ENCODE results near the gene ST6GALNAC3.

Gene ST6GALNAC3

DNA sequence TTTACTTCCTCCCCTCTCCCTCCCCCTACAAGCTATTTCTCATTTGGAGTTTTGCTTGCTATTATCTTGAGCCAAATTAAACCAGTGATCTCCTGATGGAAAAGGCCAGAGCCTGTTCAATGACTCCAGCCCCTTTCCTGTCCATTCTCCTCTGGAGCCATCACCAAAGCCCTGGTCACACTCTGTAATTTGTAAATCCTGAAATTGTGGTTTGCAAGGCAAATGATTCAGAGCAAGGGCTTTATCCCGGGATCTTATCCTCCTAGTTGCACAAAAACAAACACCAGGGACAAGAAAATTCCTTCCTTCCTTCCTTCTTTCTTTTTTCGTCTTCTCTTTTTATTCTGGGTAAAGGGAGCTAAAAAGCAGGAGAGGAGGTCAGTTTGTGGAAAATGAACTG, 426.6 kb downstream of the ST6GALNAC3 start:
- peak overlapping the region; percentile 29 for H3K27ac ChIP-seq (ENCODE audit: low read length)
- no peak overlapping the region for H3K4me3 ChIP-seq (ENCODE audit: low read length)
- no peak for DNase-seq (ENCODE audit: low read depth, low spot score)
- no peaks in the 10 kb centered on the region for H3K4me1 ChIP-seq (ENCODE audit: control insufficient read depth, insufficient read depth, low read length)
- H3K36me3 ChIP-seq (ENCODE audit: control insufficient read depth, insufficient read depth, low read length), result no peaks in the 10 kb centered on the region
- no peaks in the 10 kb centered on the region for H3K27me3 ChIP-seq (ENCODE audit: control insufficient read depth, insufficient read depth, low read length)
- no peaks in the 10 kb centered on the region for H3K9me3 ChIP-seq (ENCODE audit: control insufficient read depth, insufficient read depth, low read length)
- WGBS (ENCODE audit: insufficient coverage, insufficient read length), result no CpG with 5 or more reads among the region's 2 CpGs

DNA sequence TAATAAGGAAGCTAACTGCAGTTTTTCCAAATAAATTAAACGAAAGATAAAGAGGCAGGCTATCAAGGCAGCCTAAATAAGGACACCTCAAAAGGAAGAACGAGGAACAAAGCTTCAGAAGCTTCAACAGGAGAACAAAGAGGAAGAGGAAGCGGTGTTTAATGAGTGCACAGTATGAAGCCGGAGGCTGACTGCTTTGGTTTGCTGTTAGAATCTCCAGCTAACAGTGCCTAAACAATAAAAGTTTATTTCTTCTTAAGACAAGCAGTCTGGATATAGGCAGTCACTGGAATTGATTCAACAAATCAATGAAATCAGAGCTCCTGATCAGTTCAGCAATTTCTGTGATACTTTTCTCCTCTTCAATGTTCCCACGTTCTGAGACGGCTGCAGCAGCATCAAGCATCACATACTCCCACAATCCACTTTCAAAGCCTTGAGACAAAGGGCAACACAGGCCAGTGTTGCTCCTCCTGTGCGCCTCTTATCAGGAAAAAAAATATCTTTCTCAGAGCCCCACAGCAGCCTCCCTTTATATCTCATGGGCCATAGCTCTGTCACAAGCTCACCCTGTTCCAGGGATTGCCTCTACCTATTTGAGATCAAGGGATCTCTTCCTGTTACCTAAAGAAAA, 427.2 kb downstream of the ST6GALNAC3 start:
- Histone ChIP-seq H3K27ac (ENCODE audit: low read length) (no peak overlapping the region), H3K4me1 (ENCODE audit: control insufficient read depth, insufficient read depth, low read length) (no peaks in the 10 kb centered on the region), H3K4me3 (ENCODE audit: low read length) (no peak overlapping the region), H3K27me3 (ENCODE audit: control insufficient read depth, insufficient read depth, low read length) (no peaks in the 10 kb centered on the region), H3K9me3 (ENCODE audit: control insufficient read depth, insufficient read depth, low read length) (no peaks in the 10 kb centered on the region), H3K36me3 (ENCODE audit: control insufficient read depth, insufficient read depth, low read length) (no peaks in the 10 kb centered on the region)
- WGBS (ENCODE audit: insufficient coverage, insufficient read length), result no CpG with 5 or more reads among the region's 7 CpGs
- DNase-seq (ENCODE audit: low read depth, low spot score), result peak; percentile 47

DNA sequence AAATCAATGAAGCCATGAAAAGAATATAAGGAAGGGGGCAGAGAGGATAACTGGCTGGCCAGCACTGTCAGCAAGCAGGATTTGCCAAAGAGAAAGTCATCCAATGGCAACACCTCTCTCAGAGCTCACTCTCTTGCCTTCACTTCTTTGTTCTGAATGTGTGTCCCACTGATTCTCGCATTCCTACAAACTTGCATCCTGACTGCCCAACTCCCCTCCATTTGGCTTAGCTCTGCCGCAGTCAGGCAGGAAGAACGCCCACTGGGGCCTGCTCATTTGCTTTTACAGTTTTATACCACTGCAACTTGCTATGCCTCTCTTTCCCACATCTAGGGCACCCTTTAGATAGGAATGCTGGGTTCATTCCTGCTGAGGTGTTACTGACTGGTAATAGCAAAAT, 428.6 kb downstream of the ST6GALNAC3 start:
- WGBS (ENCODE audit: insufficient coverage, insufficient read length), result no CpG with 5 or more reads among the region's 3 CpGs
- Histone ChIP-seq H3K36me3 (ENCODE audit: control insufficient read depth, insufficient read depth, low read length) (no peaks in the 10 kb centered on the region), H3K9me3 (ENCODE audit: control insufficient read depth, insufficient read depth, low read length) (no peaks in the 10 kb centered on the region), H3K27me3 (ENCODE audit: control insufficient read depth, insufficient read depth, low read length) (no peaks in the 10 kb centered on the region), H3K4me1 (ENCODE audit: control insufficient read depth, insufficient read depth, low read length) (no peaks in the 10 kb centered on the region), H3K27ac (ENCODE audit: low read length) (no peak overlapping the region), H3K4me3 (ENCODE audit: low read length) (no peak overlapping the region)
- DNase-seq (ENCODE audit: low read depth, low spot score), result peak; percentile 55

DNA sequence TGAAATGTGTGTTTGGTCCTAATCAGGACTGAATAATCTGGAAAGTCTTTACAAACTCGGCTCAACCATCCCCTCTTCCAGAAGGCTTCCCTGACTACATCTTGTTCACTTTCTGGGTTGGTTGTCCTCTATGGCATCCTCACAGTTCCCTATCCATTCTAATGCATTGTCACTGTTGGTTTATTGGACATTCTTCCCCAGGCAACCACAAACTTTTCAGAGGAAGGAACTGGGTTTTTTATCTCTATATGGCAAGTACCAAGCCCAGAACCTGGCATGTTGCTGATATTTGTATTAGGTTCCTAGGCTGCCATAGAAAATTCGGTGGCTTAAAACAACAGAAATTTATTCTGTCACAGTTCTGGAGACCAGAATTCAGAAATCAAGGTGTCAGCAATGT, 429.2 kb downstream of the ST6GALNAC3 start:
- H3K9me3 ChIP-seq (ENCODE audit: control insufficient read depth, insufficient read depth, low read length), result no peaks in the 10 kb centered on the region
- H3K4me1 ChIP-seq (ENCODE audit: control insufficient read depth, insufficient read depth, low read length), result no peaks in the 10 kb centered on the region
- WGBS (ENCODE audit: insufficient coverage, insufficient read length), result no CpG with 5 or more reads among the region's 2 CpGs
- no peaks in the 10 kb centered on the region for H3K27me3 ChIP-seq (ENCODE audit: control insufficient read depth, insufficient read depth, low read length)
- no peak for DNase-seq (ENCODE audit: low read depth, low spot score)
- no peaks in the 10 kb centered on the region for H3K36me3 ChIP-seq (ENCODE audit: control insufficient read depth, insufficient read depth, low read length)
- H3K4me3 ChIP-seq (ENCODE audit: low read length), result no peak overlapping the region
- no peak overlapping the region for H3K27ac ChIP-seq (ENCODE audit: low read length)

DNA sequence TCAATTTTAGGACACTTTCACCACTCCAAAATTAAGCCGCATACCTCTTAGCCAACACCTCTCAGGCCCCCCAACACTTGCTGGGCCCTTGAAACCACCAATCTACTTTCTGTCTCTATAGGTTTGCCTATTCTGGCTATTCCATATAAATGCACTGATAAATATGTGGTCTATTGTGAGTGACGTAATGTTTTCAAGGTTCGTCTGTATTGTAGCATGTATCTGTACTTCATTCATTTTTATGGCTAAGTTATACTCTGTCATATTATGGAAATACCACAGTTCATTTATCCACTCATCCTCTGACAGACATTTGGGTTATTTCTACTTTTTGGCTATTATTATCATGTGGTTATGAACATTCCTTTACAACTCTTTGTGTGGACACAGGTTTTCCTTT, 432.8 kb downstream of the ST6GALNAC3 start:
- no peak for DNase-seq (ENCODE audit: low read depth, low spot score)
- H3K4me3 ChIP-seq (ENCODE audit: low read length), result no peak overlapping the region
- no CpG with 5 or more reads among the region's 3 CpGs for WGBS (ENCODE audit: insufficient coverage, insufficient read length)
- H3K27ac ChIP-seq (ENCODE audit: low read length), result no peak overlapping the region
- H3K27me3 ChIP-seq (ENCODE audit: control insufficient read depth, insufficient read depth, low read length), result no peaks in the 10 kb centered on the region
- H3K36me3 ChIP-seq (ENCODE audit: control insufficient read depth, insufficient read depth, low read length), result no peaks in the 10 kb centered on the region
- H3K9me3 ChIP-seq (ENCODE audit: control insufficient read depth, insufficient read depth, low read length), result no peaks in the 10 kb centered on the region
- H3K4me1 ChIP-seq (ENCODE audit: control insufficient read depth, insufficient read depth, low read length), result peaks cover 2% of the 10 kb centered on the region; the same call in 1 of the 2 replicates

DNA sequence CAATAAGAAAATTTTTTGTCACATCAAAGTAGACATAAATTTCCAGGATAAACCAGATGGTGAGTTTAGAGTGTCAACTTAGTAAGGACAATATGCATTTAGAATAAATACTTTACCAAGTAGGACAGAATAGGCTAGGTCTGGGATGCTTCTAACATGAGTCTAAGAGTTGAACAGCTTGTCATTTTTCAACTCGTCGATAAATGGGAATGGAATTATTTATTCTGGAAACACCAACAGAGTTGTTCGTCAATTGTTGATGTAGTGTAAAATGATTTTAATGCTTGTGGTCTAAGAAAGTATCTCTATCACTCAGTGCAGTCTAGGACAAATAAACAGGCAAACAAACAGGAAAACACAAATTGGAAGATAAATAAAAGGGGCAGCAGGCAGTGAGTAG, 434.3 kb downstream of the ST6GALNAC3 start:
- WGBS (ENCODE audit: insufficient coverage, insufficient read length), result no CpG with 5 or more reads among the region's 3 CpGs
- H3K27ac ChIP-seq (ENCODE audit: low read length), result no peak overlapping the region

DNA sequence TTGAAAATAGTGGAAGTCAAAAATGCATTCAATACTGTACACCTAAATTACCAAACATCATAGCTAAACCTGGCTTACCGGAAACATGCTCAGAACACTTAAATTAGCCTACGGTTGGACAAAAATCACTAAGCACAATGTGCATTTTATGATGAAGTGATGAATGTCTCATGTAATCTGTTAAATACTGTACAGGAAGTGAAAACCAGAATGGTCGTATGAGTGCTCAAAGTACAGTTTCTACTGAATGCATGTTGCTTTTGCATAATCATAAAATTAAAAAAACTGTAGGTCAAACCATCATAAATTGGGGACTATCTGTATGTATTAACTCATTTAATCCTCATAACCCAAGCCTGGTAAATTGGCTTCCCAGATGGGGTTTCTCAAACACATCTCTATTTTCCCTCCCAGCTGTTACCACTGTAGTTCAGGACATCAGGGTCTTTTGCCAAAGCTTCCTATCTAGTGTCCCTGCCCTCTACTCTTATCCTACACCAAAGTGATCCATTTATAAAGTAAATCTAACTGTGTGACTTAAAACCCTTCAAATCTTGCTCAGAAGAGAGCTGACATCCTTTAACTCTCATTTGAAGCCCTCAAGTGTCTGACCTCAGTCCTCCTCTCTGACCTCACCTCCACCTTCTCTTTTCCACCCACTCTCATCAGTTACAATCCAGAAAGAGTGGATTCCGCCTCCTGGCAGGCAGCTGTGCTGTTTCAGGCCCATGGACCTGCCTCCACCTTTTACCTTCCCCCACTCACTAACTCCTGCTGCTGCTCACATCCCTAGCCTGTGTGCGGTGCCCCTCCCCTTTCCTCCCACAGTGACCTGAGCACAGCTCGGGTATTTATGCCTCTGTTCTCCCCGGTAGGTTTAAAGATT, 436.4 kb downstream of the ST6GALNAC3 start:
- H3K4me1 ChIP-seq (ENCODE audit: control insufficient read depth, insufficient read depth, low read length), result peaks cover 2% of the 10 kb centered on the region; the same call in 1 of the 2 replicates
- H3K27ac ChIP-seq (ENCODE audit: low read length), result no peak overlapping the region
- no peaks in the 10 kb centered on the region for H3K9me3 ChIP-seq (ENCODE audit: control insufficient read depth, insufficient read depth, low read length)
- no CpG with 5 or more reads among the region's 7 CpGs for WGBS (ENCODE audit: insufficient coverage, insufficient read length)
- DNase-seq (ENCODE audit: low read depth, low spot score), result peak; percentile 43
- H3K27me3 ChIP-seq (ENCODE audit: control insufficient read depth, insufficient read depth, low read length), result no peaks in the 10 kb centered on the region
- H3K4me3 ChIP-seq (ENCODE audit: low read length), result no peak overlapping the region
- H3K36me3 ChIP-seq (ENCODE audit: control insufficient read depth, insufficient read depth, low read length), result no peaks in the 10 kb centered on the region

More for the DNA sequence above, 434.3 kb downstream of the ST6GALNAC3 start:
- no peaks in the 10 kb centered on the region for H3K27me3 ChIP-seq (ENCODE audit: control insufficient read depth, insufficient read depth, low read length)
- no peak for DNase-seq (ENCODE audit: low read depth, low spot score)
- H3K9me3 ChIP-seq (ENCODE audit: control insufficient read depth, insufficient read depth, low read length), result no peaks in the 10 kb centered on the region
- H3K4me3 ChIP-seq (ENCODE audit: low read length), result no peak overlapping the region
- no peaks in the 10 kb centered on the region for H3K36me3 ChIP-seq (ENCODE audit: control insufficient read depth, insufficient read depth, low read length)
- peaks cover 2% of the 10 kb centered on the region; the same call in 1 of the 2 replicates for H3K4me1 ChIP-seq (ENCODE audit: control insufficient read depth, insufficient read depth, low read length)

DNA sequence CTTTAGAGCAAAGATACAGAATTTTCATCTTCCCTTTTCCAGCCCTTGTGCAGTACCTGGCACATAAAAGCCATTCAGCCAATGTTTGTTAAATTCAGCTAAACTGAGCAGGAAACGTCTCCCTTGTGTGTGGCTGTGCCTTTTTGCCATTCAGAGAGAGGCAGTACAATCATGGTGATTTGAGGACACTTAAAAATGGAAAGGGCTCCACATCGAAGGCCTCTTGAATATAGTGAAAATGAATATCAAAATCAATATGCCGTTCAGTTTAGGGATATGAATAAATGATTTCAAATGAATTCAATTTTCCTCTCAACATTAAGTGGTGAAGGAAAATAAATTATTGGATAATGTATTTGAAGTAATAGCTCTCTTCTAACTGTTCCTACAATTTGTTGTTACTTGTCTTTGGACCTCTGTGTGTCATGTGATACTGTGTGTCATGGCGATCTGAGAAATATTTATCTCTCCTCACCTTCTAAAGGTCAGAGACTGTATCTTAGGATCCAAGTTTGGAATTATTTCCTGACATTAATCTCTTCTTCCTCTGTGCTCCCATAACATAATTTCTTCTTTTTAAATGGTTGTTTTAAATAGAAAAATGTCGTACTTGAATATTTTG, 437.1 kb downstream of the ST6GALNAC3 start:
- Histone ChIP-seq H3K4me1 (ENCODE audit: control insufficient read depth, insufficient read depth, low read length) (peaks cover 2% of the 10 kb centered on the region; the same call in 1 of the 2 replicates), H3K9me3 (ENCODE audit: control insufficient read depth, insufficient read depth, low read length) (no peaks in the 10 kb centered on the region), H3K36me3 (ENCODE audit: control insufficient read depth, insufficient read depth, low read length) (no peaks in the 10 kb centered on the region), H3K27ac (ENCODE audit: low read length) (no peak overlapping the region), H3K4me3 (ENCODE audit: low read length) (no peak overlapping the region), H3K27me3 (ENCODE audit: control insufficient read depth, insufficient read depth, low read length) (no peaks in the 10 kb centered on the region)
- DNase-seq (ENCODE audit: low read depth, low spot score), result no peak
- 100% methylated on average over 1 of the region's 5 CpGs for WGBS (ENCODE audit: insufficient coverage, insufficient read length)

DNA sequence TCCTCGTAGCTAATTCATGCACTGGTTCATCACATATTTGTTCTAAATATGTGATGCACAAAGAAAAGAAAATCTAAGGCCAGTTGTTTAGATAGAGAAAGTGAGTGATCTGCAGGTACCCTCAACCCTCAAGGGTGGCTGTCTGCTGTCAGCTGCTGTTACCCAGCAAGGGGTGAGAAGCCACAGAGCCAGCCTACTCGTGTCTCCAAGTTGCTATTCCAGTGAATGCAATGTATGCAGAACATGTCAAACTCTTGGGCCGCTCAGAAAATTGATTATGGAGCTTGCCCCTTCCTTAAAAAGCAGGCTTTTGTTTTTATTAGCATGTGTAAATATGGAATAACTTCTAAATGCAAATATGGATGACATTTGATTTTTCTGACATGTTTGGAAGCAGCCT, 456.4 kb downstream of the ST6GALNAC3 start:
- no peaks in the 10 kb centered on the region for H3K27me3 ChIP-seq (ENCODE audit: control insufficient read depth, insufficient read depth, low read length)
- WGBS (ENCODE audit: insufficient coverage, insufficient read length), result no CpG with 5 or more reads among the region's 3 CpGs
- no peak overlapping the region for H3K27ac ChIP-seq (ENCODE audit: low read length)
- no peaks in the 10 kb centered on the region for H3K4me1 ChIP-seq (ENCODE audit: control insufficient read depth, insufficient read depth, low read length)
- no peak overlapping the region for H3K4me3 ChIP-seq (ENCODE audit: low read length)
- no peaks in the 10 kb centered on the region for H3K36me3 ChIP-seq (ENCODE audit: control insufficient read depth, insufficient read depth, low read length)
- no peak for DNase-seq (ENCODE audit: low read depth, low spot score)
- no peaks in the 10 kb centered on the region for H3K9me3 ChIP-seq (ENCODE audit: control insufficient read depth, insufficient read depth, low read length)

DNA sequence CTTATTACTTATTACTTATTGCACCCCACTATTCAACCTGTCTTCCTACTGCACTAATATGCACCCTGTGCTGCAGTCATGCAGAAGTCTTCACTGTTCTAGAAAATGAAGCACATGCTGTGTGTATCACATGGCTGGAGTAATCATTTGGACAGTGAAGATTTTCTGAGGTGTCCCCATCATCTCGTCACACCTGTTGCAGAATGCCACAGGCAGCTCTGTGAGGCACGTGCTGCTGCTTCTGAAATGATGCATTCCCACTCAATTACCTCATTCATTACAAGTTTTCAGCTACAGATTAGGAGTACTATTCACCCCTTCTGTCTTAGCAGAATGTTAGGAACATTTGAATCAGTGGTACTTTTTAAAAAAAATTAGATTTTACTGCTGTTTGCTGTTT, 467.1 kb downstream of the ST6GALNAC3 start:
- H3K4me3 ChIP-seq (ENCODE audit: low read length), result no peak overlapping the region
- H3K27ac ChIP-seq (ENCODE audit: low read length), result no peak overlapping the region
- H3K9me3 ChIP-seq (ENCODE audit: control insufficient read depth, insufficient read depth, low read length), result no peaks in the 10 kb centered on the region
- no peaks in the 10 kb centered on the region for H3K36me3 ChIP-seq (ENCODE audit: control insufficient read depth, insufficient read depth, low read length)
- H3K4me1 ChIP-seq (ENCODE audit: control insufficient read depth, insufficient read depth, low read length), result no peaks in the 10 kb centered on the region
- no peak for DNase-seq (ENCODE audit: low read depth, low spot score)
- WGBS (ENCODE audit: insufficient coverage, insufficient read length), result no CpG with 5 or more reads among the region's 2 CpGs
- H3K27me3 ChIP-seq (ENCODE audit: control insufficient read depth, insufficient read depth, low read length), result no peaks in the 10 kb centered on the region
